H7 (cell line): ENCODE results near the gene RPTOR. TPM values are rescaled to one million over a fixed set of nuclear protein-coding genes. Genes with fewer than 3 reads are reported as not detected.

Source experiments
- DNase-seq: peaks from one replicate; pipeline ENCODE4 v3.0.0; 2012
- H3K27me3 ChIP-seq: 2 replicates; pipeline ENCODE4 v1.6.0; 2011; ENCODE audit warnings: mild to moderate bottlenecking, low read length; ENCODE audit not compliant: control insufficient read depth, insufficient read depth
- H3K36me3 ChIP-seq: replicated peaks from 2 replicates; pipeline ENCODE4 v1.5.1; 2011; ENCODE audit warnings: low read length; ENCODE audit not compliant: control insufficient read depth, insufficient read depth
- H3K4me3 ChIP-seq: 2 replicates; pipeline ENCODE4 v1.5.1; 2011; ENCODE audit warnings: low read depth, mild to moderate bottlenecking, control low read depth, low read length, moderate library complexity; ENCODE audit not compliant: insufficient read depth
- total RNA-seq: library from RNA; depleted of rRNA; stranded (reverse); fragments of >200 nt; shearing (Covaris generic); gene quantifications from 2 replicates; pipeline ENCODE4 v1.2.3, GENCODE V29; 2014

RPTOR gene
- total RNA-seq, 1 experiment from 2014 or later, result 20.9 TPM

GRCh38 chr17:80935526-80935925, 390.9 kb downstream of the RPTOR start:
- DNase-seq, result no peak
- no peaks in the 10 kb centered on the region for H3K27me3 ChIP-seq
- no peak overlapping the region for H3K4me3 ChIP-seq
- H3K36me3 ChIP-seq, result no peaks in the 10 kb centered on the region; the same call in 1 of the 2 replicates

DNA sequence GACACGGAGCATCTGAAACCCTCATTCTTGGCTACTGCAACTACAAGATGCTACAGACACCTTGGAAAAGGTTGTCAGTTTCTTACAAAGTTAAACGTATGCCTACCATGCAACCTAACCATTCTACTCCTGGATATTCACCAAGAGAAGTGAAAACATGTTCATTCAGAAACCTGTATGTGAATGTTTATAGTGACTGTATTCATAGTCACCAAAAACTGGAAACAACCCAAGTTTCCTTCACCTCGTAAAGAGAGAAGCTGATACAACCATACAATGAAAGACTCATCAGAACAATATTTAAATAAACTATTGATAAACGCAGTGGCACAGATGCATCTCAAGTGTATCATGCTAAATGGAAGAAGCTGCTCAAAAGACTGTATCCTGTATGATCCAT, 391.6 kb downstream of the RPTOR start:
- no peak for DNase-seq
- Histone ChIP-seq H3K4me3 (no peak overlapping the region), H3K36me3 (no peaks in the 10 kb centered on the region; the same call in 1 of the 2 replicates), H3K27me3 (no peaks in the 10 kb centered on the region)

- Histone ChIP-seq H3K36me3 (no peaks in the 10 kb centered on the region; the same call in 1 of the 2 replicates), H3K27me3 (no peaks in the 10 kb centered on the region), H3K4me3 (no peak overlapping the region)
- DNase-seq, result no peak
These were observed 392.1 kb downstream of the RPTOR start for GRCh38 chr17:80936723-80937122.

- no peaks in the 10 kb centered on the region; the same call in 1 of the 2 replicates for H3K36me3 ChIP-seq
- no peak for DNase-seq
- H3K4me3 ChIP-seq, result no peak overlapping the region
- H3K27me3 ChIP-seq, result no peaks in the 10 kb centered on the region
These were observed 393.1 kb downstream of the RPTOR start for GRCh38 chr17:80937462-80938381.

GRCh38 chr17:80938556-80938955, 393.9 kb downstream of the RPTOR start:
- Histone ChIP-seq H3K27me3 (no peaks in the 10 kb centered on the region), H3K4me3 (no peak overlapping the region), H3K36me3 (no peaks in the 10 kb centered on the region; the same call in none of the 2 replicates)
- DNase-seq, result no peak

DNA sequence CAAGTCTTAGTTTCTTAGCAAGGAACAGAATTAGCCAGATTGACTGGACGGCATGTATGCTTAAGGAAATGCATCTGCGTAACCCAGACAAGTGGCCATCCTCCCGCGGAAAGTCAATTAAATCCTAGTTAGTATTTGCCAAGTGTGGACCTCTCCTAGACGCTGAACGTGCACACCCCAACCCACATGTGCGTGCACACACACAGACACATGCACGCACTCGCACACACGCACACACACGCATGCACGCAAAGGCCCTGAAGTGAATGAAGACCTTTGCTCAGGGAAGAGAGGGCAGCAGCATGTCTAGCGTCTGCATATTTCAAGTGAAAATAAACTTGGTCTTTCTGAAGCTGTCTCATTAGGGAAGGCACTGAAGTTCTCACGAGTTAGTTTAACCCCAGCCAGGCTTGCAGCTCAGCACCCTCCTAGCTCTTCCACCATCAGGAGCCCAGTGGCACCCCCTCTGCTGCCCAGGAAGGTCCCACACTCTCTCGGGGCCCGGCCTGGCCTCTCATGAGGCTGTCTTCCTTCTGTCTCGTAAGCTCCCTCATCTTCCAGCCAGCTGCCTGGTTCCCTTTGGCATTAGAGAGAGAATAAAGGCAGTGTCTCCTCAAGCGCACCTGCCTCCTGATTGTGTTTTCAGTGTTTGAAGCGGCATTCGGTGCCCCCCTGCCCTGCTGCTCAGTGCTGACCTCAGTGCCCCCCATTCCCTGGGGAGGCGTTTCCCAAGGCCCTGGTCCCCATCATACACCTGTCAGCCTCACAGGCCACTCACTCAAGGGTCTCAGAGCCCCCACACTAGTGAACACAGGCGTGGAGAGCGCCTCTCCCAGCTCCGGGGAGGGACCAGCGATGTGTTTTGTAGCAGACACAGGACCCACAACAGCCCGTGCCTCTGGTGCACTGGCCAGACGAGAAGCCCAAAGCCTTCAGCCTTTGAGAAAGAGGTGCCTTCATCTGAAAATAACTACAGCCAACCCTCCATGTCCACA, 394.8 kb downstream of the RPTOR start:
- no peak for DNase-seq

DNA sequence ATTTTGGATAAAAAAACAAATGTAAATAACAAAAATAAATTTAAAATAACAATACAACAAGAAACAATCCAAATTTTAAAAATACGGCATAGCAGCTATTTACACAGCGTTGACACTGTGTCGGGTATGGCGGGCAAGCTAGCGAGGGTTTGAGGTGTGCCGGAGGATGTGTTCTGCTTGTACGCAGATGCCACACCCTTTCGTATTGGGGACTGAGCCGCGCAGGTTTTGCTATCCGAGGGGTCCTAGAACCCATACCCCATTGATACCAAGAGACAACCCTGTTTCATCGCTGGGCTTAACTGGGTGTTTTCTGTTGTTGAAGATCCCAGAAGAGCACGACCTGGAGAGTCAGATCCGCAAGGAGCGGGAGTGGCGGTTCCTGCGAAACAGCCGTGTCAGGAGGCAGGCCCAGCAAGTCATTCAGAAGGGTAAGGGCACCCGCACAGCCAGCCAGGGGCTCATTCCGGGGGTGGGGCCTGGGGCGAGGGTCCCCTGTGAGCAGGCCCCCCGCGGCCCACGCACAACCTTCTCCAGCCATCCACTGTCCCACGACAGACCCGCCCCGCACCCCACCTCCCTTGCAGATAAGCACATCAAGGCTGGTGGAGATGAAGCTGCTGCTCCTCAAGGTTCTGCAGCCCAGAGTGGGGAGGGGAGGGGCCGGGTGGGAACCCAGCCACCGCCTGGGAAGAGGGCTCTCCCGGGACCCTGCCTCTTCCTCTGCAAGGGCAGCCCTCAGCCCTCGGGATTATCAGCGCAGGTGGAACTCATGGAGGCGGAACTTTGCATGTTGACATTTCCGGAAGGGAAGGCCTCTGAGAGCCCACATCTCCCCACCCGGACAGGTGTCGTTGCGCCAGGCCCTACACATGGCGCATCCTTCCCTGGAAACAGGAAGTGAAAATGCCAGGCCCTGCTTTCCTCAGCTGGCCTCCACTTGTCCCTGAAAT, 395.8 kb downstream of the RPTOR start:
- no peak overlapping the region for H3K4me3 ChIP-seq
- H3K27me3 ChIP-seq, result no peaks in the 10 kb centered on the region
- no peak for DNase-seq
- H3K36me3 ChIP-seq, result no peaks in the 10 kb centered on the region; the same call in none of the 2 replicates

More for the DNA sequence above, 394.8 kb downstream of the RPTOR start:
- Histone ChIP-seq H3K4me3 (no peak overlapping the region), H3K27me3 (no peaks in the 10 kb centered on the region), H3K36me3 (no peaks in the 10 kb centered on the region; the same call in none of the 2 replicates)

GRCh38 chr17:80941171-80941570, 396.5 kb downstream of the RPTOR start:
- no peak for DNase-seq
- Histone ChIP-seq H3K36me3 (no peaks in the 10 kb centered on the region; the same call in none of the 2 replicates), H3K27me3 (no peaks in the 10 kb centered on the region), H3K4me3 (no peak overlapping the region)

DNA sequence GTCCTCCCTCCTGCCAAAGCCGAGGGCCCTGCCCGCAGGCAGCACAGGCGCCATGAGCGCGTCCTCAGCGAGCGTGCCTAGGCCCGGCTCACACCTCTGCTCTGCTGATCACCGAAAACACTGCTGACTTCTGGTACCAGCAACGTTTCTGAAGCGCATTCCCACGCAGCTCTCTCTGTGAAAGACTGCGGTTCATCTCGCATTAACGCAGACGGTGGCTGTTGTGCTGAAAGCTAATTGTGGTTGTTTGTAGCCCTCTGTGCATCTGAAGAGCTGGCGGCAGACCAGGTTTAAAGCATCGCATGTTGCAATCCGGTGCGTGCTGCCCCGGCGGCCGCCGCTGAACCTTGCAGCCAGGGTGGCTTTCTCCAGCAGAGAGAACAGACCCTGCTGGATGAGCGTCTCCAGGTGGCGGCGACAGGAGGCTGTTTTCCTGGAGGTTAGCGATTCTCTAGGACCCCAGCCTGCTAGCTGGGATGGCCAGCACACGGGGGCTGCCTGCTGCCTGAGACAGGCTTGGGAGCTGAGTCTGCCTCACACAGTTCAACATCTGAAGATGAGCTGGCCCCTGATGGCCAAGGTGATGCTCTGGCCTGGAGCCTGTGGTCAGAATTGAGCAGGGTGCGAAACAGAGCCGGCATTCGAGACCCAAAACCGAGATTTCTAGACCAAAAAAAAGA, 397.2 kb downstream of the RPTOR start:
- H3K27me3 ChIP-seq, result no peaks in the 10 kb centered on the region
- no peak overlapping the region for H3K4me3 ChIP-seq
- no peak for DNase-seq
- H3K36me3 ChIP-seq, result no peaks in the 10 kb centered on the region; the same call in none of the 2 replicates

- Histone ChIP-seq H3K27me3 (no peaks in the 10 kb centered on the region), H3K36me3 (no peaks in the 10 kb centered on the region; the same call in none of the 2 replicates), H3K4me3 (no peak overlapping the region)
- no peak for DNase-seq
These were observed 398.0 kb downstream of the RPTOR start for GRCh38 chr17:80942423-80943345.

DNA sequence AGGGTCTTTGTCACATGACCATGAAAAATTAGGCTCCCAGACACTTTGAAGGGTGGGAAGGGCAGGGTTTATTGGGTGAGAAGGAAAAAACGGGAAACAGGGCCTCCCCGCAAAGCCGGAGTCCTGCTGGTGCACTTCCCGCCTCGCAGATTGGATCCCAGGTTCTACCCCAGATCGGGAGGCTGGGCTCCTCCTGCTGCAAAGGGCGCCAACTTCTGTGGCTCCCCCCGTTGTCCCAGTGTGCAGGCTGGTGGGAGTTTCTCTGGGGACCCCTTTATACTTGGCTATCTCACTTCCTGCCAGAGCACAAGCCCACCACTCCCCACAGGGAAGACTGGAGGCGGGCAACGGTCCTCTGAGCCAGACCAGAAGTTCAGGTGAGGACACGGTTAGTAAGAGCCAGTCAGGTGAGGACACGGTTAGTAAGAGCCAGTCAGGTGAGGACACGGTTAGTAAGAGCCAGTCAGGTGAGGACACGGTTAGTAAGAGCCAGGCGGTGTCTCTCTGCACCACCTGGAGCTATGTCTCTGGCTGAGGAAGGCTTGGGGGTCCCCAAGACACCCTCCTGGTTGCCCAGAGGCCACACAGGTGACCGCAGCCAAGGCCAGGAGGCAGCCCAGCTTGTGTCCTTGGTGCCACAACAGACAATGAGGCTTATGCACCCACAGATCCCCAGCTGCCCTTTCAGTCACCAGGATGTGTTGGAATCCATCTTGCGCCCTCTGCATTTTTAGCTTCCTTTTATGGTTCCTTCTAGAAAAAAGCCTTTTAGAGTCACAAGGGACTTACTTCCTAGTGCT, 398.9 kb downstream of the RPTOR start:
- Histone ChIP-seq H3K4me3 (no peak overlapping the region), H3K36me3 (no peaks in the 10 kb centered on the region; the same call in none of the 2 replicates), H3K27me3 (no peaks in the 10 kb centered on the region)
- DNase-seq, result no peak

- H3K27me3 ChIP-seq, result no peaks in the 10 kb centered on the region
- no peaks in the 10 kb centered on the region; the same call in 1 of the 2 replicates for H3K36me3 ChIP-seq
- DNase-seq, result no peak
- no peak overlapping the region for H3K4me3 ChIP-seq
These were observed 399.7 kb downstream of the RPTOR start for GRCh38 chr17:80944326-80944725.
